Stimulated activated CD8-positive, alpha-beta memory T cell treated with anti-CD3 and anti-CD28 coated beads, Interleukin-2, amount 100 ng/mL, for 48 hours (primary cell): ENCODE data around the gene SORCS1.

ENCODE experiments used
- DNase-seq, 2 donors: peaks; one replicate each; pipeline ENCODE4 v3.0.0-alpha.2; 2020; ENCODE audit warnings: low read depth in 2 of 2

The SORCS1 gene

GRCh38 chr10:106547047-106547635, 617.4 kb downstream of the SORCS1 start:
- no peak for DNase-seq

DNA sequence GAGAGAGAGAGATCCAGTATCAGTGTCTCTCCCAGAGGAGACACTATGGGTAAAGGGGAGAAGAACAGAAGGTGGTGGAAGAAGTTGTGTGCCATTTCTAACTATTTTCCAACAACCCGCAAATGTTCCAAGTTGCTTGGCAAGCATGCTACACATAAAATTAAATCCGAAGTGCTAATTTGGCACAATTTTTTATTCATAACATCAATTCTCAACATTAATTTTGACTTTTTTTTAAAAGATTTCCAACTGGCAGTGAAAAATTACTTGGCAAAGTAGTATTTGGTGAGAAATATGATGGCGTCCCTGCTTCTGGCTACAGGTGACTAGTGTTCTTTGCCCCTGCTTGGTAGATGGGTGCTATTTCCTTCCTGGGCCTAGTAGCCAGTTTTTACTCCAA, 622.0 kb downstream of the SORCS1 start:
- no peak for DNase-seq

- DNase-seq, result no peak
These were observed 623.9 kb downstream of the SORCS1 start for GRCh38 chr10:106540645-106541044.

DNA sequence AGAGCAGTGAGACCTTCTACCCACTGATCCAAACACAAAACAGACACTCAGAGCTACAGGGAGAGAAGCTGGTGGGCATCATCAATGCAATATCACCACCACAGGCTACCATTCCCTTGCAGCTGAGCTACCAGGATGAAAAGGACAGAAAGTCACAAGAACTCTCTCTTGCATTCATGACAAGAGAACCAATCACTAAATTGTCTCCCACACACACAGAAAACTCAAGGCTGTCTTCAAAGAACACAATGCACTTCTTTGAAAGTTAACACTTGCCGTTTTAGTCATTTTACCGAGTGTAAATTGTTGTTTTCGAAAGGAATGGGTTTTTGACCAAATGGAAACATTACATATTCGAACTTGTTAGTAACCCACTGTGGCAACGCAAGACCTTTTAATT, 626.6 kb downstream of the SORCS1 start:
- no peak for DNase-seq

DNA sequence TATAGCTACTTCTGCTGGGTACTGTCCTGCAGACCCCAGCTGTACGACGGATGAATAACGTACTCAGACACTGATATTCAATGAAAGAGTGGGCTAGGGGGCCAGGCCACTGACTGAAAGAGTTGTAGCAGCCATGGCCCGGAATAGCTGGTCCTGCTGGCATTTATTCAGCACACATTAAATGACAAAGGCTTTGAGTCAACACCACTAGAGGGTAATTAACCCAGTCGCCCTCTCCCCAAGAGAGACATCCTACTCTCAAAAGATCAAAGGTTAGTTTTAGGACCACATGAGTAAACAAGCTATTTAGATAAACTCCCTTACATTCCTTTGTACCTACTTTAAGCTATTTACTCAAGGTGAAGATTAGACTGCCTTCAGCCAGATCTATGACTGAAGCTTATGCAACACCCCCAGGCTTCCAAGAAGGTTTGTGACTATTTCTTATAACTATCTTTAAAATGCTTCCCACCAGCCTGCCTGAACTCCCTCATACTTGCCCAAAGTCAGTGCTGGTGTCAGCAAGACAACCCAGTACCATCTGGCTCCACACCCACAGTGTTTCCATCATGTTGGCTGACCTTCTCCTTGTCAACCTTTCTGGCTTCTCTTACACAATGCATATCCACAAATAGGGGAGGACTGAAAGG, 629.1 kb downstream of the SORCS1 start:
- no peak for DNase-seq

- DNase-seq, result no peak
These were observed 630.1 kb downstream of the SORCS1 start for GRCh38 chr10:106534441-106534840.

DNA sequence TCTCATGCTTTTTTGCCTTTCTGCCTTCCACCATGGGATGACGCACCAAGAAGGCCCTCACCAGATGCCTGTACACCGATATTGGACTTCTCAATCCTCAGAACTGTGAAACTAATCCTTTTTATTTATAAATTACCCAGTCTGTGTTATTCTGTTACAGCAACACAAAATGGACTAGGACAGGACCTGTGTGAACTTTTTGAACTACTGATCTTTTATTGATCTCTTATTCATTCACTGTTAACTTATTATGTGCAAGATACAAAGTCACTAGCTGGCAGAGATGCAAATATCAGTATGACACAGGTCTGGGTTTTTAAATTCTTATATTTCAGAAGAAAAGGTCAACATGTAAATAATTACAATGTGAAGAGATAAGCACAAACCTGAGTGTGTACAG, 635.8 kb downstream of the SORCS1 start:
- no peak for DNase-seq

DNA sequence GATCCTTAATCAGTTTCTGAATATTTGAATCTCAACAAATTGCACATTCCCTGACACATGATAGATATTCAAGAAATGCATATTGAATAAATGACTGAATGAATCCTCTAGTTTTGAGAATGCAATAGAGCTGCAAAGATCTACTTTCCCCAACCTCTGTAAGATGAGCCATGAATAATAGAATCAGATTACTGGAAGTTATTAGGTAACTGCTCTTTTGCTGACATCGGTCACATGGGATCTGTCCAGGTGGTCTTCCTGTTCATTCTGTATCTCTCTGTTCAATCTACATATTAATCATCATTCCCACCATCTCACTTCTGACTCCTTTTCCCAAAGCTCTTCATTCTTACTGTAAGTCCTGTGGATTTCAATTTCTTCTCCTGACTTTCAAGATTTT, 638.7 kb downstream of the SORCS1 start:
- DNase-seq, result no peak
